ENCODE measurements around the gene S100A14.
A peak's percentile ranks its signal among the peaks of the same experiment; 100 is the strongest.
"Not testable (repeated sequence)": the region's sequence is repeated elsewhere in the genome, so short reads cannot be mapped to it uniquely, and the experiment has no call there.

Gene S100A14

DNA sequence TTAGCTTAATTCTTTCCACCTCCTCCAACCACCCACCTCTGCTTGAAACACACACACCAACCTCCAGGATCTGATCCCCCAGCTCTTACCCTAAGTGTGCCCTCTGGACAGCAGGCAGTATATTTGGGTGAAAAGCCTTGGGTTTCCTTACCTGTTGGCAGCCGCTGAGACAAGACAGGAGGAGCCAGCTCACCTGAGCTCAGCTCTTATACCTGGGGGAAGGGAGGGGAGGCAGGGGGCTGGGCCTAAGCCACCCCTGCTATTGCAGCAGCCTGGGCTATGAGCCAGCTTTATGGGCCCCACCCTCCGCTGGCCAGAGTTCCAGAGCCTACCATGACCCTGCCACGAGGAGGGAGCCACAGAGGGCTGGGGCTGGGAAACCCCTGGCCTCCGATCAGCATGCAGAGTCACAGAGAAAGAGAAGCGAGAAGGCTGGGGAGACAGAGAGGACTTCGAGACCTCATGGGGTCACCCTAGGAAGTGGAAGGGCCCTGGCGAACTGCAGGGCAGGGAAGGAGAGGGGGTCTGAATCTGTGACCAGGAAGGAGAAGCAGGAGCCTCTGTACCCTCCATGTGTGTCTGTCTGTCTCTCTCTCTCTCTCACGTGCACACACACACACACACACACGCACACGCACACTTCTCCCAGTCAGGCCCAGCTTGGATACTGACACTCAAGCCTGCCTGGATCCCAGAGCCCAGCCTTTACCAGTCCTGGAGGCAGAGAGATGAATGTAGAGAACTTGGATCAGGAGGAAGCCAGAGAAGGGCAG is at the start of gene S100A14:
TSS of gene S100A14 (minus strand) at position 182 of the 773 bp plus-strand sequence. CDS start 467 bp downstream, outside the sequence.
- no peak for DNase-seq (ENCODE audit: low spot score)

DNA sequence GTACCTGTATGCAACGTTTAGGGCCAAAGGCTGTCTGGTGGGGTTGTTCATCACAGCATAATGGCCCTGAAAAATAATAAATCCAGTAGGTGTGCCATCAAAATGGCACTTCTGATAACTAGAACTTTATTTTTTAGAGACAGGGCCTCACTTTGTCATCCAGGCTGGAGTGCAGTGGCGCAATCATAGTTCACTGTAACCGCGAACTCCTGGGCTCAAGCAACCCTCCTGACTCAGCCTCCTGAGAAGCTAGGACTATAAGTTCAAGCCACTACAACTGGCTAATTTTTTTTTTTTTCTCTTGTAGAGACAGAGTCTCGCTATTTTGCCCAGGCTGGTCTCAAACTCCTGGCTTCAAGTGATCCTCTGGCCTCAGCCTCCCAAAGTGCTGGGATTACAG is 47.1 kb upstream of the S100A14 start:
- DNase-seq (ENCODE audit: low spot score): no peak

GRCh38 chr1:153662269-153662668 is 46.1 kb upstream of the S100A14 start:
- DNase-seq (ENCODE audit: low spot score): no peak

DNA sequence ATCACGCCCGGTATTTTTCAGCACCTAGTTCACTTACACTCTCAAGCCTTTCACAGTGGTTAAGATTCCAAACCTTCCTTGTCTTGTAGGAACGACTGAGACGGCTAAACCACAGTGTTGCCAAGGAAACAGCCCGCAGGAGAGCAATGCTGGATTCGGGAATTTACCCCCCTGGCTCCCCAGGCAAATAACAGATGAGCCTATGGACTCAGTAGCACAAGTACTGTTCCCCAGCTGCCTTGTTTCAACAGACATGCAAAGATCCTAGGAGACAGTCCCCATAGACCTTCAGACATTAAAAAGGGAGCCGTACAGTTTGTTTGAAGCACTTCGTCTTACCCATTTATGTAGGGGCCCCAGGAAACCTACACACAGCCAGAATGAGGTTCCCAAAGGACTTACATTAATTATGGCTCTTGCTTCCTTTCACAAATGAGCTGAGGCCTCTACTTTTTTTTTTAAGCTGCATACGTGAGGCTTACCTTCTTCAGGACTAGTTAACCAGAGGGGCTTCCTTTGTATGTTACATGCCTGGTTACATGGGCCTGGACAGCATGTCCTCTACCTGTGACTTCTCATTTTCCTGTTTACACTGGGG is 45.1 kb upstream of the S100A14 start:
- no peak for DNase-seq (ENCODE audit: low spot score)

DNA sequence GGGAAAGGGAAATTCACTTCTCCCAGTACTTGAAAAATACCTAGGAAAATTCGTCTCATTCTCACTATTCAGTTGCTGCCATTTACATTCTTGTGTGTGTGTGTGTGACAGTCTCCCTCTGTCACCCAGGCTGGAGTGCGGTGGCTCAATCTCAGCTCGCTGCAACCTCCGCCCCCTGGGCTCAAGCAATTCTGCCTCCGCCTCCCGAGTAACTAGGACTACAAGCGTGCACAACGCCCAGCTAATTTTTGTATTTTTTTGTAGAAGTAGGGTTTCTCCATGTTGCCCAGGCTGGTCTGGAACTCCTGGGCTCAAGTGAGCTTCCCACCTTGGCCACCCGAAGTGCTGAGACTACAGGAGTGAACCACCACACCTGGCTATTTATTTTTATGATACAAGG is 43.5 kb upstream of the S100A14 start:
- DNase-seq (ENCODE audit: low spot score): no peak

DNA sequence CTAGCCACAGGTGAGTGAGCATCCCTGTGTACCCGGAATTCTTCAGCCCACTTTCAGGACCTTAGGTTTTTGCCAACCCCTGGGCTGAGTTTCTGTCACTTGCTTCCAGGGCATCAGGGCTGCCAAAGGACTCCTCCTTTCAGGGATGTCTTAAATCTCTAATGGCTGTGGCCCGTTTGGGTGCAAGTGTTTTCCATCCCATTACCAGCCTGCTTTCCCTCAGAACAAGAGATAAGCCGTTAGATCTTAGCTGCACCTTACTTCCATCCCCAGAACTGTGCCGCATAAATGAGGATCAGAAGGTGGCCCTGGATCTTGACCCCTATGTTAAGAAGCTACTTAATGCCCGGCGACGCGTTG is 43.0 kb upstream of the S100A14 start:
- DNase-seq (ENCODE audit: low spot score): no peak

GRCh38 chr1:153658400-153659174 is 42.5 kb upstream of the S100A14 start, which contains the start of gene SNAPIN:
Gene SNAPIN, plus strand, starts transcription at chr1:153658703. Its CDS starts 41 bp downstream, at chr1:153658744.
- DNase-seq (ENCODE audit: low spot score): peak; percentile 90

DNA sequence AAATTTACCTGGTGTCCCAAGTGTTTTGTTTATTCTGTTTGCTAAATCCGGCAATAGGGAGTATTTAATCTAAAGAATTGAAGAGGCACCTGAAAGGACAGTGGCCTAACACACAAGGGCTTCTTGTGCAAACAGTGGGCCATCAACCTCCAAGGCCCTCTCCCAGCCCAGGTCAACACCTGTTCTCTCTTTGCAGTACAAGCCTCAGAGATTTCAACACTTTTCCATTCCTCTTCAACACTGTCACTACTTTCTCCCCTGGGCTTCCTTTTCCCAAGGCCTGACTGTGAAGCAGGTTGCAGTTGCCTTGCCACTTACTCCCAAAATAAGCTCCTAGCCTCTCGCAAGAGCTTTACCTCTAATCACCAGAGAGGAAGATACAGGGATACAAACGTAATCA is 39.2 kb upstream of the S100A14 start:
- DNase-seq (ENCODE audit: low spot score): no peak

DNA sequence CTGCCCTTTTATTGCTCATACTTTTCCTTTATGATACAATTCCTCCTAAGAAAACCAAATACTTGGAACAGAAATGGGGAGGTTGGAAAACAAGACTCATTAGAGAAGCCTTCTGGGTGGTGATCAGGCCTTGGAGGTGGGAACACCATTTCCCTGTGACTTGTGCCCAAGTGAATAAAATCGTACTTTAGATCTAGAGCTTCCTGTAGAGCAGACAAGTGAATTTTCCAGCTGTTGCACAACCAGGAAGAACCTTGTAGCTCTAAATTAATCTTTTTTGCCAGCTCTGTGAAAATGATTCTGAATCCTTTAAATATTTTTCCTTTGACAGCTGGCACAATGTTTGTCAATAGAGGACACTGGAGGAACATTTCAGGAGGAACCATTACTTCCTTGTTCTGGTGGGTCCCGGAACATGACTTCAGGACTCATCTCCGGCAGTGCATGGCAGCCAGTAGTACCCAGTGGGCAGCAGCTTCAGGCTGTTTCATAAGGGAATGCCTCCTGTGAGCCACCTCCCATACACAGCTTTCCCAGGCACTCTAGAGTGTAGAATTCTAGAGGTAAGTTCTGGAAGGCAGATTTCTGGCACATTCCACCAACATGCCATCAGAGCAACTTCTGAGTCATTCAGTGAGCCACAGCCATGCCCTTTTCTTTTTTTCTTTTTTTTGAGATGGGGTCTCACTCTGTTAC is 36.8 kb upstream of the S100A14 start:
- no peak for DNase-seq (ENCODE audit: low spot score)

DNA sequence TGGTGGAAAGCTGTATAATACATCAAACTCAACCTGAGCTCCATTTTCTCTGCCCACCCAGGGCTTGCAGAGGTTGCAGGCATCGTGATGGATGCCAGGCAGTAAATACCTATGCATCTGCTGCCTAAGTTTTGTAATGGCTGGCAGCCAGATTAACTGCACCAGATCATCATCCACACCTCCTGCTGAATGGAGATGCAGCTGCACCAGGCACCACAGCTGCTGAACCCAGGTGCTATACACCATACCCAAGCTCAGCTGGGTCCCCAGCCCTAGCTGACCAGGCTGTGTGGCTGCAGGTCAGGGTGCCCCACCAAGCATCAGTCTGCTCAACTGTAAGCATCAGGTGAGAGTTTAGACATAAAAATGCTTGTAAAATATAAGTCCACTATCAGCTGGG is 35.6 kb upstream of the S100A14 start:
- DNase-seq (ENCODE audit: low spot score): no peak

- DNase-seq (ENCODE audit: low spot score): no peak
Measured at GRCh38 chr1:153649863-153650235, 33.7 kb upstream of the S100A14 start.

DNA sequence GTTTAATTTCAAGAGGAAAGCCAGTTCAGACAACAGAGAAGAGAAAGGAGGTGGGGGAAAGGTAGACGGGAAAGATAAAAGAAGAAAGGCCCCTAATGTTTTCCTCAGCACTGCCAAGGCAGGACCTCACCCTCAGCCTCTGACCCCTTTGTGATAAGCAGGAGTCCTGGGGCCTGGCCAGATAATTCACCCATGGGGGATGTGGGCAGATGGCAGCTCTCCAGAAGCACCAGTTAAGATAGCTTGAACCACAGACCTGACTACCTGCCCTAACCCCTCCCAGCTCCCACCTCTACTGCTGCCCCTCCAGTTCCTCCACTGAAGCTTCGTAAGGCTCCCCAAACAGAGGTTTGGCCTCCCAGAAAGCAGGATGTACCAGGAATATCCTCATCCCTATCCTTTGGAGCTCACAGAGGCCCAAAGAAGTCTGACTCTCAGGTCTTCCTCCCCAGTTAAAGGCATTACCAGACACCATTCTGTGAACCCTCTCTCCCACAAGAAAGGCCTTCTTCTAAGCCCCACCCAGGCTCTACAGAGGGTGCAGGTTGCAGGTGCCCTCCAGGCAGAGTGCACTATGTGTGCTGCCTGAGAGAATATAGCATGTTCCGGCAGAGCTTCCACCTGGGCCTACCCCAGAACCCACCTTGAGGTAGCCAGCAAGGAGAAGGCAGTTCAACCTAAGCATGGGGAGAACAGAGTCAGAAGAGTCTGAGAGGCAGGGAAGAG is 33.2 kb upstream of the S100A14 start:
- no peak for DNase-seq (ENCODE audit: low spot score)

- DNase-seq (ENCODE audit: low spot score): no peak
Measured at GRCh38 chr1:153648000-153648643, 32.0 kb upstream of the S100A14 start.

DNA sequence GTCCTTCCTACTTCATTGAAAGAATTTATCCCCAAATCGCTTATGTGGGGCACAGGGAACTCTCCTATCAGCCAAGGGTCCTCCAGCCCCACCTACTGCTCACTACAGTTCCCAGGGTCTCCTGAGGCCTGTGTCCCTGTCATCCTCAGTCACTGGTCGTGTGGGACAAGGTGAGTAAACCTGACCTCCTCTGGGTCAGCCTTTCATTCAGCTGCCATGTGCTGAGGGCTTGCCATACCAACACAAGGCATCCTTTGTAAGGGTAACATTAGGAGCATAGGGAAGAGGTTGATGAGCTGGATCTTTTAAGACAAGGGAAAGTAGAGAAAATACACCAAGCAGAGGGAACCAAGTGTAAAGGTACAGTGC is 31.2 kb upstream of the S100A14 start:
- DNase-seq (ENCODE audit: low spot score): peak; percentile 72

DNA sequence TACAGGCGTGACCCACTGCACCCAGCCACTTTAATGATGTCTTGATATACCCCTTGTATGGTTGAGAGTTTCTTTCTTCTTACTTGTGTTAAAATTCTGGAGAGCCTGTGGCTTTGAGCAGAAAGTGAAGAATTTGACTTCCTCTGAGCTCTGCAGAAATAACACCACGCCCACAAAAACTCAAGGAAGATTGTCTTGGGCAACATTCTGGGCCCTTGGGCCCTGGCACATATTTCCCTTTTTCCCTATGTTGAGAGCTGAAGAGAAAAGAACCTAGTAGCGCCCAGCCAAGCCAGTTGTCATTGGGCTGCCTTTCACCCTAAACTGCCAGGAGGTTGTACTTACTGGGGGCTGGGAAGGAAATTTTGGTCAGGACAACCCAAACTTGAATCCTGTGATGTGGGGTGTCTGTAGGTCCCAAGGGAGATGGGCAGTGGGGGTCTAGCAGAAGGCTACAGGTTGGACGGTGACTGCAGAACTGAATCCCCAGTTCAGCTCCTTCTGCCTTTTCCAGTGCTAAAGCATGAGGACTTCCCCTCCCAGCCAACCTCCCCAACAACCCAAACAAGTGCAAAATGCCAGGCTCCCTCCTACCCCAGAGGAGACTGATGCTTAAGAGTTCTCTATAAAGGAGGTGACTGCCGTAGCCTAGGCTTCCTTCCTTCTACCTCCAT is 30.7 kb upstream of the S100A14 start:
- no peak for DNase-seq (ENCODE audit: low spot score)

DNA sequence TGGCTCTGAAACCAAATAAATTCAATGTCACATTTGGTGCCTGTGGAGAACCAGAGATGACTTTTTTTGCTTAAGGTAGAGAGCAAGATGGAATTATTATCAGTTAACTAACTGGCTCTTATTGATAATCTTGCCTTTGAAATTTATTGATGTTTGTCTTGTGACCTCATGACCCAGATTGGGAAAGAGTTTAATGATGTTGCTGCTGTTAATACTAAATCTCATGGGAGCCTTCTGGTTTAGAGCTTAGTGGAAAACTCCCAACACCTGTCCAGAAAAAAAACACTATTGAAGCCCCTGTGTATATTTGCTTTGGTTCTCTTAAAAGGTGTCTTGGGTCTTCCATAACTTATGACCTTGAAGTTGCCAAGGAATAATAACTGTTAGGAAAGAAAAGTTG is 27.7 kb upstream of the S100A14 start:
- DNase-seq (ENCODE audit: low spot score): no peak

DNA sequence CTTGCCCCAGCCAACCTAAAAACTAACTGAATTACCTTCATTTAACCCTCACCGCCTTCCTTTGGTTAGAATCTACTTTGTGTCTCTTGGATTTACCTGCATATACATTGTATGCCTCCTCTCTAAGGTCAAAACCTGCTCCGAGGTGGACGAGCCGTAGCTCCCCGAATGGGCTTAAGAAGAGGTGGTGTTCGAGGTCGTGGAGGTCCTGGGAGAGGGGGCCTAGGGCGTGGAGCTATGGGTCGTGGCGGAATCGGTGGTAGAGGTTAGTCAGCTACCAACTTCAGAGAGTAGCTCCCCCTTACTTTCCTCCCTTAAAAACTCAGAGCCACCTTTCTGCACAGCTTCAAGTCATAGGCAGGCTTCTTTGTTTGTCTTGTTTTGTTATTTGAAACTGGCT is 27.0 kb upstream of the S100A14 start:
- DNase-seq (ENCODE audit: low spot score): no peak

- DNase-seq (ENCODE audit: low spot score): no peak
Measured at GRCh38 chr1:153642161-153642560, 26.0 kb upstream of the S100A14 start.

GRCh38 chr1:153640861-153641260 is 24.7 kb upstream of the S100A14 start:
- DNase-seq (ENCODE audit: low spot score): no peak

DNA sequence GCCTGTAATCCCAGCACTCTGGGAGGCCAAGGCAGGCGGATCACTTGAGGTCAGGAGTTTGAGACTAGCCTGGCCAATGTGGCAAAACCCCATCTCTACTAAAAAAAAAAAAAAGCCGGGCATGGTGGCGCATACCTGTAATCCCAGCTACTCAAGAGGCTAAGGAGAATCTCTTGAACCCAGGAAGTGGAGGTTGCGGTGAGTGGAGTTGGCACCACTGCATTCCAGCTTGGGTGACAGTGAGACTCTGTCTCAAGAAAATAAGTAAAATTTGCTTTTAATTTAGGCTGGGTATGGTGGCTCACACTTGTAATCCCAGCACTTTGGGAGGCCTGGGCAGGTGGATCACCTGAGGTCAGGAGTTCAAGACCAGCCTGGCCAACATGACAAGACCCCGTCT is 24.1 kb upstream of the S100A14 start:
- not testable (repeated sequence) for DNase-seq (ENCODE audit: low spot score)

DNA sequence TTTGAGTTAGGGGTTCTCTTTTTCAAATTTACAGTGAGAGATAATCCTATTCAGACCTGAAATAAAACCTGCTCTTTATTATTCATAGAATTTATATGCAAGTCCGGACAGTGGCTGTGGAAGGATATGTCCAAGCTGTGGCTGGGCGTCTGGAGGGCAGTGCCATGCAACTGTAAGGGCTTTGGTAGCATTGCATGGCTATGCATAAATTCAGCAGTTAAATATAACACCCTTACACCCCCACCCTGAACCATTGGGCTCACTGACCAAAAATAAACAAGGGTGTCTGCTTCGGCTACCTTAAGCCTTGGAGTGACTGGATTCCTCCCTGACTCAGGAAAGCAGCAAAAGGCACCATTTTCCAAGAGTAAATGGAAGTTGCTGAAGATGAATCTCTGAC is 23.2 kb upstream of the S100A14 start:
- DNase-seq (ENCODE audit: low spot score): no peak

Measured in COLO829 (cell line).